HepG2 (cell line): Measurements from ENCODE around the gene HOXA7. TPM values are rescaled to one million over a fixed set of nuclear protein-coding genes. Genes with fewer than 3 reads are reported as not detected.

Experiments used
- ATAC-seq: fragments of 200-7000 bp; cut with Tn5 transposase; 3 replicates; pipeline ENCODE4 v1.9.1; 2020; ENCODE audit warnings: mild to moderate bottlenecking, moderate library complexity
- BruUV-seq: library from RNA; stranded (reverse); fragments of 400-500 nt; replicated peaks from 2 replicates; lab custom pipeline; 2021; lab: Mats Ljungman, UMichigan
- CTCF ChIA-PET: fragments of 300-600 bp; formaldehyde crosslinking; extraction: SDS; loops from one replicate; lab custom pipeline; 2021; ENCODE audit warnings: low total read pairs, inconsistent platforms, low intra/inter-chr PET ratio; lab: Yijun Ruan, JAX
- POLR2A ChIA-PET: fragments of 350-600 bp; sonication (Branson Sonifier 250); formaldehyde crosslinking; loops from one replicate; lab custom pipeline; 2020; ENCODE audit warnings: antibody characterized with exemption, inconsistent platforms; lab: Yijun Ruan, JAX
- DNase-seq: peaks from one replicate; pipeline ENCODE4 v3.0.0-alpha.2; 2015; ENCODE audit warnings: low spot score
- FAIRE-seq: peaks from 3 replicates; lab custom pipeline; 2011; peaks lifted over from hg19 to GRCh38; lab: Jason Lieb, UNC
- H2AFZ ChIP-seq: one replicate; pipeline ENCODE4 v1.6.1; 2011; ENCODE audit warnings: low read length, inconsistent platforms
- H3K27ac ChIP-seq: fragments of 300-600 bp; 3 replicates; pipeline ENCODE4 v1.8.0; 2011; ENCODE audit warnings: mixed run types, mild to moderate bottlenecking, mixed read lengths, low read length, inconsistent platforms; ENCODE audit not compliant: insufficient read depth; ENCODE audit errors: extremely low read length
- H3K27me3 ChIP-seq, 2 experiments: fragments of 200-600 bp in 1 of 2; 2 replicates in 1 of 2; 3 replicates in 1 of 2; pipeline versions ENCODE4 v1.6.0 to v1.8.0; 2011; ENCODE audit warnings: low read length in 2 of 2, mild to moderate bottlenecking in 2 of 2, moderate library complexity in 2 of 2, inconsistent platforms in 1 of 2; ENCODE audit not compliant: insufficient read depth in 2 of 2, control insufficient read depth in 1 of 2
- H3K36me3 ChIP-seq, 2 experiments: fragments of 200-600 bp in 1 of 2; replicated peaks in 1 of 2; 2 replicates in 1 of 2; 3 replicates in 1 of 2; pipeline versions ENCODE4 v1.5.1 to v1.8.0; 2011; ENCODE audit warnings: low read length in 2 of 2, inconsistent platforms in 1 of 2; ENCODE audit not compliant: insufficient read depth in 2 of 2, control insufficient read depth in 1 of 2
- H3K4me1 ChIP-seq: 2 replicates; pipeline ENCODE4 v1.5.1; 2012; ENCODE audit warnings: low read length, inconsistent platforms; ENCODE audit not compliant: insufficient read depth
- H3K4me2 ChIP-seq: 2 replicates; pipeline ENCODE4 v1.6.0; 2011; ENCODE audit warnings: low read depth, low read length, inconsistent platforms
- H3K4me3 ChIP-seq, 3 experiments: fragments of 200-600 bp in 1 of 3; sonication (generic), shearing (Covaris generic) in 1 of 3; replicated peaks in 1 of 3; 2 replicates each; pipeline ENCODE4 v1.5.1; 2011 to 2016; ENCODE audit warnings: low read length in 3 of 3, inconsistent platforms in 2 of 3, low read depth in 2 of 3, mild to moderate bottlenecking in 2 of 3, control low read depth in 1 of 3, mixed read lengths in 1 of 3; ENCODE audit not compliant: insufficient read depth in 1 of 3
- H3K79me2 ChIP-seq: one replicate; pipeline ENCODE4 v1.6.1; 2011; ENCODE audit warnings: low read length, inconsistent platforms; ENCODE audit not compliant: insufficient read depth
- H3K9ac ChIP-seq: 2 replicates; pipeline ENCODE4 v1.6.0; 2011; ENCODE audit warnings: mild to moderate bottlenecking, low read depth, low read length, inconsistent platforms; ENCODE audit not compliant: insufficient read depth
- H3K9me3 ChIP-seq: 2 replicates; pipeline ENCODE4 v1.5.1; 2012; ENCODE audit warnings: mild to moderate bottlenecking, low read length
- H4K20me1 ChIP-seq: 2 replicates; pipeline ENCODE4 v1.6.0; 2011; ENCODE audit warnings: inconsistent platforms, mild to moderate bottlenecking, low read length, moderate library complexity; ENCODE audit not compliant: insufficient read depth
- PHF8 ChIP-seq: sonication (generic); formaldehyde crosslinking; IDR thresholded peaks from 2 replicates; pipeline ENCODE4 v1.5.0; 2020; ENCODE audit warnings: missing genetic modification reagents
- RAD21 ChIP-seq: fragments of 450-650 bp; formaldehyde crosslinking; IDR thresholded peaks from 2 replicates; pipeline ENCODE4 v1.5.0; 2020; ENCODE audit warnings: mild to moderate bottlenecking
- SAP130 ChIP-seq: IDR thresholded peaks from 2 replicates; pipeline ENCODE4 v1.6.1; 2016; ENCODE audit warnings: low read depth
- ZNF205 ChIP-seq: IDR thresholded peaks from 2 replicates; pipeline ENCODE4 v1.6.1; 2018; ENCODE audit warnings: missing biosample characterization, missing genetic modification reagents
- ZNF333 ChIP-seq: sonication (generic); formaldehyde crosslinking; IDR thresholded peaks from 2 replicates; pipeline ENCODE4 v1.4.0; 2020; ENCODE audit warnings: mild to moderate bottlenecking, missing genetic modification reagents, borderline replicate concordance
- ZNF337 ChIP-seq: sonication (generic); formaldehyde crosslinking; IDR thresholded peaks from 2 replicates; pipeline ENCODE4 v1.5.1; 2020; ENCODE audit warnings: missing genetic modification reagents, low read depth, mild to moderate bottlenecking, borderline replicate concordance
- ZNF687 ChIP-seq: sonication (generic); formaldehyde crosslinking; IDR thresholded peaks from 2 replicates; pipeline ENCODE4 v1.5.1; 2020; ENCODE audit warnings: mild to moderate bottlenecking, missing genetic modification reagents, moderate library complexity
- ZNF710 ChIP-seq: sonication (generic); formaldehyde crosslinking; IDR thresholded peaks from 2 replicates; pipeline ENCODE4 v1.5.0; 2020; ENCODE audit warnings: mild to moderate bottlenecking, missing genetic modification reagents, borderline replicate concordance
- WGBS: methylation state at CpG from one replicate; pipeline ENCODE4 v1.1.6; 2017; ENCODE audit warnings: low lambda C conversion rate; 5-methylcytosine and 5-hydroxymethylcytosine counted together
- in situ Hi-C: cut with HindIII; loops from 2 replicates; pipeline ENCODE4 v1.10.0; 2017; ENCODE audit warnings: low pct_unique_long_range_greater_than_20kb; ENCODE audit not compliant: extremely low pct_ligation_motif_present
- intact Hi-C: fragments of 100-400 bp; cut with micrococcal nuclease; formaldehyde crosslinking; loops from one replicate; pipeline ENCODE4 v1.10.0; 2022; ENCODE audit not compliant: unreplicated experiment
- polyA plus RNA-seq, 8 experiments: library from polyadenylated mRNA; depleted of rRNA in 3 of 8; stranded (reverse) in 7 of 8; unstranded in 1 of 8; fragments of >200 nt; fragmentation: Illumina TruSeq in 4 of 8; extraction: Trizol in 4 of 8; gene quantifications; 2 replicates each; pipeline versions ENCODE4 v1.2.1 to v1.2.3, GENCODE V29; 2011 to 2016; ENCODE audit warnings: low read depth in 4 of 8, missing spikeins in 1 of 8, mixed read lengths in 1 of 8; ENCODE audit not compliant: insufficient read depth in 1 of 8
- total RNA-seq, 5 experiments: library from RNA; depleted of rRNA; stranded (reverse); fragments of >200 nt; fragmentation: Illumina TruSeq; extraction: Trizol; gene quantifications; 2 replicates each; pipeline ENCODE4 v1.2.3, GENCODE V29; 2016; ENCODE audit warnings: low read depth in 1 of 5
- TF ChIP-seq, protein P1 (sequence below): sonication (generic); formaldehyde crosslinking; IDR thresholded peaks from 2 replicates; pipeline ENCODE4 v1.8.0; 2022; ENCODE audit warnings: mild to moderate bottlenecking, missing genetic modification reagents, moderate library complexity

HOXA7 gene
- total and polyA plus RNA-seq, 2 of the 13 experiments (the other 11 are each of a cell fraction or from before 2014, with no cell fraction given), result 0.05 TPM; not detected in 1

DNA sequence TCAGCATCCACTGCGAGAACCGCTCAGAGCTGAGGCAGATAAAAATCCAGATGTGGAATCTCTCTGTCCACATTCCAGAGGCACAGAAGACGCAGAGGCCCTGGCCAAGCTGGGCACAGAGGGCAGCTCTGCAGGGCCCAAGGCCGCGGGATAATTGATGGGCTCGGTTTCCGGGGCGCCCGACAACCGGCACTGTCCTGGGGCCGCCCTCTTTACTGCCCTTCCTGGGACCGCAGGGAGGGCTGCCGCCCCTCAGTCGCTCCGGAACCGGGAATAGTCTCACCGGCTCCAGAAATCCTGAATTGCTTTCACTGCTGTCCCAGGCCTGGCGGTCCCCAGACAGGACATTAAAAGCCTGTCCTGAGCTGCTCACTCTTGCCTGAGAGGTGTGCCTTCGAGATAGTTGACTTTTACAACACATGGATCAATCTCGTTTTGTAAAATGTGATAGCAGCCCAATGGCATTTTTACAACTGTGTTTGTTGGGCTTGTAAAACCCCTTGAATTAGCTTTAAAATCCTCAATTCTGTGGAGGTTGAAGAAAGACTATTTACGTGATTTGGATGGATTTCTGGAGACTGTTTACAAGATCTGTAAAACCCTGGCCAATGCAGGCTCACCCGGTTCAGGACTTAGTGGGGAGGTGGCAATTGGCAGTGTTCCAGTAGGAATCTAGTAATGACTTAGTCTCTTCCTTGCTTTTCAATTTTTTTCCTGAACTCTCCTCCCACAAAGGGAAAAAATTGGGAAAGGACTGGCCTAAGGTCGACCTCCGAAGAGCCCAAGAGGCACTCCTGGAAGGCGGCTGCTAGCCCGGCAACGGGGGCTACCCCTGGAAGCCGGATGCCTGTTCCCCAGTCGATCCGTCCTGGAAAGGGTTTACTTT lies 7.5 kb downstream of the HOXA7 start:
- Histone ChIP-seq H3K4me1 (peaks cover 36% of the 10 kb centered on the region), H3K9me3 (no peaks in the 10 kb centered on the region), H3K36me3 (no peaks in the 10 kb centered on the region; a peak in 2 of 5 replicates), H3K27me3 (peaks cover 0 to 28% of the 10 kb centered on the region in 2 experiments; a peak in 4 of 5 replicates), H3K9ac (peak overlapping the region; percentile 15; the same call in 1 of the 2 replicates), H3K4me3 (peak overlapping the region; percentile 80 to 88 (median 85)), H3K27ac (no peak overlapping the region), H3K79me2 (peaks cover 5% of the 10 kb centered on the region), H4K20me1 (no peaks in the 10 kb centered on the region), H2AFZ (no peak overlapping the region), H3K4me2 (peak overlapping the region; percentile 88)
- intact Hi-C loops, result no loop called here
- TF ChIP-seq ZNF687 (CRISPR knock-in tag) (peak; percentile 45; the same call in 1 of the 2 replicates), PHF8 (CRISPR knock-in tag) (0 out of 2 replicates have a peak, but pooled peaks have one; percentile 8), RAD21 (CRISPR knock-in tag) (no peak), ZNF710 (CRISPR knock-in tag) (0 out of 2 replicates have a peak, but pooled peaks have one; percentile 17), ZNF337 (CRISPR knock-in tag) (0 out of 2 replicates have a peak, but pooled peaks have one; percentile 10), SAP130 (no peak), ZNF205 (peak; percentile 77; the same call in 1 of the 2 replicates), ZNF333 (CRISPR knock-in tag) (0 out of 2 replicates have a peak, but pooled peaks have one; percentile 49)
- TF ChIP-seq, protein P1, sequence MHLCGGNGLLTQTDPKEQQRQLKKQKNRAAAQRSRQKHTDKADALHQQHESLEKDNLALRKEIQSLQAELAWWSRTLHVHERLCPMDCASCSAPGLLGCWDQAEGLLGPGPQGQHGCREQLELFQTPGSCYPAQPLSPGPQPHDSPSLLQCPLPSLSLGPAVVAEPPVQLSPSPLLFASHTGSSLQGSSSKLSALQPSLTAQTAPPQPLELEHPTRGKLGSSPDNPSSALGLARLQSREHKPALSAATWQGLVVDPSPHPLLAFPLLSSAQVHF (CRISPR knock-in tag), result no peak
- BruUV-seq, result no TSS peak
- FAIRE-seq (no peak), DNase-seq (no peak), ATAC-seq (no peak)
- CTCF ChIA-PET, result no interaction called here
- in situ Hi-C loops, result no loop called here
- POLR2A ChIA-PET, result interaction anchor here (1.2 to 1.8 kb wide), 3 partner anchors 27 to 285 kb away, joined by 3 to 7 read pairs (median 6); partner anchors contain the start of gene SKAP2
- 60% methylated on average over 23 of the region's 30 CpGs for WGBS
